ENCODE measurements around the gene PCSK6. TPM values are rescaled to one million over a fixed set of nuclear protein-coding genes. Genes with fewer than 3 reads are reported as not detected.

PCSK6 gene
- total and polyA plus RNA-seq, 2 of the 8 experiments (the other 6 are each of a cell fraction or from before 2014, with no cell fraction given) = 1.9 to 4.0 TPM

- WGBS, 2 experiments (ENCODE audit: extremely low coverage in 1 of 2, insufficient coverage in 1 of 2, insufficient read length in 1 of 2, insufficient replicate concordance in 2 of 2, low coverage in 1 of 2, low lambda C conversion rate in 2 of 2, missing lambda C conversion rate in 1 of 2) = 66% methylated on average over 8 of the region's 10 CpGs; no CpG with 5 or more reads in 1 of the 2 experiments
- no peak overlapping the region for H3K56ac ChIP-seq (replicated peaks; ENCODE audit: insufficient read length, low read depth, low read length)
- peak overlapping the region; percentile 88; the same call in 1 of the 2 replicates for H2BK20ac ChIP-seq (ENCODE audit: low read length)
- ChIA-PET CTCF (ENCODE audit: partially characterized antibody) (interaction anchor here (1.0 to 1.5 kb wide), 4 partner anchors 147 to 180 kb away, joined by 3 to 4 read pairs (median 4); no protein-coding TSS in a partner anchor), POLR2A (ENCODE audit: partially characterized antibody) (interaction anchor here (1.1 kb wide), 1 partner anchor 8 kb away, joined by 3 read pairs; no protein-coding TSS in a partner anchor)
- H3K27me3 ChIP-seq (replicated peaks in 1 of 4; ENCODE audit: control insufficient read depth in 3 of 4, extremely low read depth in 1 of 4, insufficient read depth in 3 of 4, low read length in 3 of 4) = peaks cover 0 to 23% (median 17%) of the 10 kb centered on the region in 4 experiments; a peak in 6 of 7 replicates
- no peak overlapping the region for H2AFZ ChIP-seq (ENCODE audit: low read length)
- no peak overlapping the region for H4K8ac ChIP-seq (ENCODE audit: extremely low read depth, insufficient read depth, low read length)
- no peaks in the 10 kb centered on the region for H3K79me2 ChIP-seq (ENCODE audit: control insufficient read depth in 1 of 2, insufficient read depth in 2 of 2, low read length in 2 of 2)
- no peak overlapping the region for H3K27ac ChIP-seq (ENCODE audit: low read depth, low read length)
- peaks cover 0 to 6% of the 10 kb centered on the region in 2 experiments; a peak in 2 of 4 replicates for H3K9me3 ChIP-seq (ENCODE audit: insufficient read depth in 2 of 2, low read depth in 1 of 2, low read length in 1 of 2)
- H3K9ac ChIP-seq (replicated peaks in 1 of 4; ENCODE audit: extremely low read depth in 1 of 4, low read depth in 3 of 4, low read length in 3 of 4) = no peak overlapping the region
- no peaks in the 10 kb centered on the region for H3K79me1 ChIP-seq (ENCODE audit: low read depth, low read length)
- H2BK12ac ChIP-seq (ENCODE audit: low read depth, low read length) = no peak overlapping the region
- no peak overlapping the region for H4K5ac ChIP-seq (ENCODE audit: insufficient read length, low read depth, low read length)
- H3K4ac ChIP-seq (replicated peaks; ENCODE audit: insufficient read length, low read depth, low read length) = no peak overlapping the region
- no peak overlapping the region for H2BK5ac ChIP-seq (ENCODE audit: low read depth, low read length)
- H2BK15ac ChIP-seq (ENCODE audit: low read length) = no peak overlapping the region
- peak in 1 of 2 experiments; percentile 45 for DNase-seq (ENCODE audit: low read depth in 1 of 2, low spot score in 2 of 2)
- H3K23me2 ChIP-seq (ENCODE audit: low read depth, low read length) = no peaks in the 10 kb centered on the region; the same call in 1 of the 2 replicates
- H3K4me2 ChIP-seq (ENCODE audit: insufficient read depth in 1 of 2, low read depth in 2 of 2, low read length in 2 of 2) = no peak overlapping the region
- no peak overlapping the region for H4K91ac ChIP-seq (replicated peaks; ENCODE audit: insufficient read length, low read length)
- peaks cover 0 to 24% (median 13%) of the 10 kb centered on the region in 4 experiments; a peak in 5 of 7 replicates for H3K4me1 ChIP-seq (replicated peaks in 1 of 4; ENCODE audit: control insufficient read depth in 3 of 4, insufficient read depth in 4 of 4, low read length in 3 of 4)
- FAIRE-seq = no peak
- no peaks in the 10 kb centered on the region for H4K20me1 ChIP-seq (replicated peaks in 1 of 2; ENCODE audit: control insufficient read depth in 1 of 2, insufficient read depth in 2 of 2, low read length in 2 of 2)
- no peak overlapping the region for H3K4me3 ChIP-seq (ENCODE audit: extremely low read depth in 1 of 4, insufficient read depth in 2 of 4, low read depth in 3 of 4, low read length in 4 of 4)
- peaks cover 0 to 6% (median 0%) of the 10 kb centered on the region in 4 experiments; a peak in 1 of 8 replicates for H3K36me3 ChIP-seq (ENCODE audit: control insufficient read depth in 2 of 4, insufficient read depth in 4 of 4, low read length in 3 of 4)
- no peak overlapping the region for H2BK120ac ChIP-seq (replicated peaks; ENCODE audit: low read depth, low read length)
- no peak overlapping the region; the same call in 1 of the 2 replicates for H3K18ac ChIP-seq (ENCODE audit: extremely low read depth, low read length)
- H3K14ac ChIP-seq (ENCODE audit: insufficient read length) = no peak overlapping the region
- H2AK5ac ChIP-seq (ENCODE audit: low read depth, low read length) = no peak overlapping the region
- H3K23ac ChIP-seq (ENCODE audit: insufficient read length) = no peak overlapping the region
- TF ChIP-seq MAX (IDR thresholded peaks at IDR 0.05) (no peak), ATF2 (IDR thresholded peaks at IDR 0.05; ENCODE audit: low read length) (no peak), NRF1 (IDR thresholded peaks at IDR 0.05; ENCODE audit: low read depth, low read length) (no peak), RFX5 (IDR thresholded peaks at IDR 0.05; ENCODE audit: borderline replicate concordance, low read depth, low read length) (no peak), SIN3A (conservative IDR thresholded peaks at IDR 0.05 in 1 of 2, IDR thresholded peaks at IDR 0.05 in 1 of 2; ENCODE audit: low read depth in 1 of 2, low read length in 2 of 2) (no peak), EZH2 (IDR thresholded peaks at IDR 0.05; ENCODE audit: low read depth, low read length, severe bottlenecking) (no peak), GTF2F1 (IDR thresholded peaks at IDR 0.05; ENCODE audit: borderline replicate concordance, low read depth, low read length) (no peak), SUZ12 (IDR thresholded peaks at IDR 0.05; ENCODE audit: low read length) (no peak), USF2 (IDR thresholded peaks at IDR 0.05; ENCODE audit: low read length) (no peak)
Measured at GRCh38 chr15:101494251-101494796, 4.8 kb upstream of the PCSK6 start.

Measured in H1 (cell line).